A549 treated with ZK216348 at 1 μM for 4 hours (cell line): ENCODE results near the gene ARPC4. TPM values are rescaled to one million over a fixed set of nuclear protein-coding genes. Genes with fewer than 3 reads are reported as not detected.

Experiments used
- total RNA-seq: library from RNA; stranded (reverse); fragments of 200-300 nt; extraction: Qiagen RNA extraction; gene quantifications from 5 replicates; pipeline ENCODE4 v1.2.3, GENCODE V29; 2022; ENCODE audit warnings: low read depth

ARPC4 gene
- total RNA-seq = 142 to 221 TPM (median 156 TPM) in 5 replicates

GRCh38 chr3:9792405-9793160, at the start of gene ARPC4, which contains the start of gene TADA3:
Gene ARPC4 (plus strand): TSS chr3:9793082. CDS start chr3:9793122, 40 bp downstream.
Gene TADA3 (minus strand): TSS chr3:9792473. CDS start chr3:9791466, 1,007 bp downstream.

DNA sequence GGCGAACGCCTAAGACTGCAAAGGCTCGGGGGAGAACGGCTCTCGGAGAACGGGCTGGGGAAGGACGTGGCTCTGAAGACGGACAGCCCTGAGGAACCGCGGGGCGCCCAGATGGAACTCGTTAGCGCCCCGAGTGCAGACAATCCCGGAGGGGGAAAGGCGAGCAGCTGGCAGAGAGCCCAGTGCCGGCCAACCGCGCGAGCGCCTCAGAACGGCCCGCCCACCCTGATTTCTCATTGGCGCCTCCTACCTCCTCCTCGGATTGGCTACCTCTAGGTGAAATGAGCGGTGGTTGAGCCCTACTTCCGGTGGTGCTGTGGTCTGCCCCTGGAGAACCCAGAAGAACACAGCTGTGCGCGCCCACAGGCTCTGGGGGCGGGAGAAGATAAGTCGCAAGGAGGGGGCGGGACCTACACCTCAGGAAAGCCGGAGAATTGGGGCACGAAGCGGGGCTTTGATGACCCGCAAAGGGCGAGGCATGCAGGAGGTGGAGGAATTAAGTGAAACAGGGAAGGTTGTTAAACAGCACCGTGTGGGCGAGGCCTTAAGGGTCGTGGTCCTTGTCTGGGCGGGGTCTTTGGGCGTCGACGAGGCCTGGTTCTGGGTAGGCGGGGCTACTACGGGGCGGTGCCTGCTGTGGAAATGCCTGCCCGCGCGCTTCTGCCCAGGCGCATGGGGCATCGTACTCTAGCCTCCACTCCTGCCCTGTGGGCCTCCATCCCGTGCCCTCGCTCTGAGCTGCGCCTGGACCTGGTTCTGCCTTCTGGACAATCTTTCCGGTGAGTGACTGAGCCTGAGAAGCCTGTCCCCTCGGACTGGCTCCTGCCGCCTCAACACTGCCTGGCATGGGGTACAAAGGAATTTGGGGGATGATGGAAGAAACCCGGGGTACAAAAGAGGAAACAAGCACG, 43.0 kb upstream of the ARPC4 start, which contains the start of gene OGG1:
Gene OGG1, plus strand, starts transcription at position 308 of the 911 bp plus-strand sequence. Its CDS starts 335 bp downstream, at position 643.

DNA sequence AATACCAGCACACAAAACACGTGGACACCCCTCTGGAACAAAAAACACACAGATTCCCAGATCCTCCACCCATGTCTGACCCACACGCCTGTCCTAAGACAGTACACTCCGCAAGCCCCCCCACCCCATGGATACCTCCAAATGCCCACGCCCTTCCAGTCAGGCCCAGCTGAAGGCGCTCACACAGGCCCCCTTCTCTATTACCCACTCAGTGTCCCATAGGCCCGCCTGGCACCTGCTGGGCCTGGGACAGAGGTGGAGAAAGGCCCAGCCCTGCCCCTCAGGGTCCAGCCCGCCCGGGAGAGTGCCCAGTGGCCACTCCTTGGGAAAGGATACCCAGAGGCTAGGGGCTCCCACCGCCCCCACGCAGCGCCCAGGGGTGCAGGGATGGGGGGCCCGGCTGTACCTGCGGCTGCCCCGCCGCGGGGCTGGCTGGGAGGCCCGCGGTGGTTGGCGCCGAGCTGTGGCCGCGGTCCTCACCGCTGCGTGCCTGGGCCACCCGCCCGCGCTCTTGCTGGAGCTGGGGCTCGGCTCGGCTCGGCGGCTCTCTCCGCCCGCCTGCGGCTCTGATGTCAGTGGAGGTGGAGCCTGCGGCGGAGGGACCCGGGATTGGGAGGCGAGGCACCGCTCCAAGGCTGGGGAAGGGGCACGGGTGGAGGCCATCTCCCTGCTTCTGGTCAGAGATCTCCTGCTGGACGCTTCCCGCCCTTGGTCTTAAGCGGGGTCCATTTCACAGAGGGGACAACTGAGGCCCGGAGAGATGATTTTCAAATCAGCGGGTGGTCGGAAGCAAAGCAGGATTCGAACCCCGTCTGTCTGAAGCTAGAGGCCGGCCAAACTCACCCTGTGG, 23.2 kb upstream of the ARPC4 start, which contains the start of gene CAMK1:
Gene CAMK1, minus strand, starts transcription at position 522 of the 850 bp plus-strand sequence. CDS start 2,198 bp downstream, outside the sequence.

DNA sequence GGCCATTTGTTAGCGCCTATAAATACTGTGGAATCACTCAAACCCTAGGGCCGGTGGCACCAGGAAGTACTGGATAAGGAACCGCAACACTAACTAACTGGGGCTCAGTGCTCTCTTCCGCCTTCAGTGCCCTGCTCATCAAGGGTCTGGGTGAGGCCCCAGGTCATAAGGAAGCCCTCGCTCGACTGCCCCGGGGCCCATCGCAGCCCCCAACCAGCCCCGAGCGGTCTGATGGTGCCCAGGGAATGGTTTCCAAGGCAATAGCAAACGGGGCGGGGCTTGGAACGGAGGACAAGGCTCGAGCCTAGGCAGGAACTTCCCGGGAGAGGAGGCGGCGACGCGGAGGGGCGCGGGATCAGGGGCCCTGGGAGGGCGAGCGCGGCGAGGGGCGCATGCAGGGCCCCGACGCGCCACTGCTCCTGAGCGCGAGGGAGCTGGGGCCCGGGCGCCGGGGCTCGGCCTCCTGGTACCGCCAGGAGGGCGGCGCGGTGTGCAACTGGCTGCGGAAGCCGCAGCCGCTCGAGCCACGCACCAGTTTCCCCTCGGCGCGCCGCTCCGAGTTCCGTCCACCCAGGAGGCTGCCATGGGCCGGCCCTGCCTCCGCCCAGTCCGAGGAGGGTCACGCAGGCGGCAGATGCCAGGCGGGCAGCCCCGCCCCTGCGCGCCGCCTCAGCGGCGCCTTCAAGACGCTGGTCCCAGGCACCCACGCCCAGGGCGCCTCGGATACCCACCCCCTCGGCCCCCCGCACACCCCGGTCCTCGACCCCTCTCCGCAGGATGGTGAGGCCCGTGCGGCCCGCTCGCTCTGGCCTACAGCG, 16.9 kb downstream of the ARPC4 start, which contains the start of gene TTLL3:
Gene TTLL3, plus strand, starts transcription at position 648 of the 818 bp plus-strand sequence. CDS start 400 bp downstream, outside the sequence.

GRCh38 chr3:9843715-9844438, 51.0 kb downstream of the ARPC4 start, which contains the start of gene RPUSD3:
Gene RPUSD3 (minus strand): TSS chr3:9844008. CDS start chr3:9843990, 18 bp downstream.

Other genes starting within 250 kb of the ARPC4 start
- 0.06 to 0.18 TPM (median 0.09 TPM) in 4 of 5 replicates, not detected in the other for gene LHFPL4, start 239.3 kb upstream of the ARPC4 start, total RNA-seq
- gene MTMR14, start 143.6 kb upstream of the ARPC4 start, total RNA-seq = 25.7 to 33.1 TPM (median 29.2 TPM) in 5 replicates
- 0.14 to 0.30 TPM (median 0.21 TPM) in 3 of 5 replicates, not detected in the others for gene CPNE9, start 89.2 kb upstream of the ARPC4 start, total RNA-seq
- gene BRPF1, start 61.3 kb upstream of the ARPC4 start, total RNA-seq = 14.5 to 19.9 TPM (median 18.9 TPM) in 5 replicates
- gene OGG1, start 43.1 kb upstream of the ARPC4 start, total RNA-seq = 14.0 to 20.5 TPM (median 18.5 TPM) in 5 replicates
- 11.6 to 21.8 TPM (median 17.7 TPM) in 5 replicates for gene CAMK1, start 23.1 kb upstream of the ARPC4 start, total RNA-seq
- 52.0 to 62.4 TPM (median 59.5 TPM) in 5 replicates for gene TADA3, start 609 bp upstream of the ARPC4 start, total RNA-seq
- gene TTLL3, start 17.2 kb downstream of the ARPC4 start, total RNA-seq = 5.3 to 8.0 TPM (median 6.6 TPM) in 5 replicates
- gene RPUSD3, start 50.9 kb downstream of the ARPC4 start, total RNA-seq = 36.5 to 61.4 TPM (median 53.3 TPM) in 5 replicates
- gene CIDEC, start 87.2 kb downstream of the ARPC4 start, total RNA-seq = 26.1 to 42.7 TPM (median 29.8 TPM) in 5 replicates
- 72.0 to 87.1 TPM (median 82.0 TPM) in 5 replicates for gene JAGN1, start 97.5 kb downstream of the ARPC4 start, total RNA-seq
- 1.1 to 4.2 TPM (median 1.5 TPM) in 5 replicates for gene IL17RE, start 109.8 kb downstream of the ARPC4 start, total RNA-seq
- 15.2 to 24.5 TPM (median 18.9 TPM) in 5 replicates for gene IL17RC, start 124.0 kb downstream of the ARPC4 start, total RNA-seq
- gene CRELD1, start 140.8 kb downstream of the ARPC4 start, total RNA-seq = 8.1 to 15.6 TPM (median 13.7 TPM) in 5 replicates
- 0.66 to 1.8 TPM (median 1.5 TPM) in 5 replicates for gene PRRT3, start 159.3 kb downstream of the ARPC4 start, total RNA-seq
- gene EMC3, start 193.8 kb downstream of the ARPC4 start, total RNA-seq = 109 to 129 TPM (median 119 TPM) in 5 replicates
- 18.3 to 24.5 TPM (median 19.5 TPM) in 5 replicates for gene FANCD2, start 233.4 kb downstream of the ARPC4 start, total RNA-seq